ENCODE results near the gene ZNF827. TPM values are rescaled to one million over a fixed set of nuclear protein-coding genes. Genes with fewer than 3 reads are reported as not detected.

Gene ZNF827
- total and polyA plus RNA-seq, 9 of the 15 experiments (the other 6 are each of a cell fraction or from before 2014, with no cell fraction given): 0.07 to 0.40 TPM; not detected in 7

DNA sequence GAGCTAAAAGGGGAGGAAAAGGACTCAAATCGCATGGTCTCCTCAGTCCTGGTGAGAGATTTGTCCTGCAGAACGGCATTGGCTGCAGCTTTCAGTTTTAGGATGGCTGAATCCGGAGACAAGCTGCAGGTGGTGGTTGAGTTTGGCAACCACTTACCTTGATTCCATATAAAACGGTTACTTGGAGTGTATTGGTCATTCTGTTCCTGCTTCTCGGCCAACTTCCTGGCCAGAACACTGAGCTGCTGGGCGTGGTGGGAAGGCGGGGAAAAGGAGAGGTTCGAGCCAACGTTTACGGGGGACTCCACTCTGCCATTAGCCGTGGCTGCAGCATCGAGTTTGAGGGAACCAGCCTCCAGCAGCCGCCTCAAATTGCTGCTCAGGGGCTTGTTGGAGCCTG is 36.1 kb downstream of the ZNF827 start (continued):
- TF ChIP-seq SAP30 (IDR thresholded peaks at IDR 0.05; ENCODE audit: borderline replicate concordance, insufficient read depth, low read depth, low read length, poor library complexity, severe bottlenecking) (no peak), STAT5B (CRISPR knock-in tag; IDR thresholded peaks at IDR 0.05) (no peak), PHF20 (IDR thresholded peaks at IDR 0.05; ENCODE audit: partially characterized antibody) (no peak), SPI1 (IDR thresholded peaks at IDR 0.05; ENCODE audit: borderline replicate concordance, low read depth, low read length) (no peak)
- TF ChIP-seq, protein P1, sequence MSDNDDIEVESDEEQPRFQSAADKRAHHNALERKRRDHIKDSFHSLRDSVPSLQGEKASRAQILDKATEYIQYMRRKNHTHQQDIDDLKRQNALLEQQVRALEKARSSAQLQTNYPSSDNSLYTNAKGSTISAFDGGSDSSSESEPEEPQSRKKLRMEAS (CRISPR knock-in tag; IDR thresholded peaks at IDR 0.05): no peak

DNA sequence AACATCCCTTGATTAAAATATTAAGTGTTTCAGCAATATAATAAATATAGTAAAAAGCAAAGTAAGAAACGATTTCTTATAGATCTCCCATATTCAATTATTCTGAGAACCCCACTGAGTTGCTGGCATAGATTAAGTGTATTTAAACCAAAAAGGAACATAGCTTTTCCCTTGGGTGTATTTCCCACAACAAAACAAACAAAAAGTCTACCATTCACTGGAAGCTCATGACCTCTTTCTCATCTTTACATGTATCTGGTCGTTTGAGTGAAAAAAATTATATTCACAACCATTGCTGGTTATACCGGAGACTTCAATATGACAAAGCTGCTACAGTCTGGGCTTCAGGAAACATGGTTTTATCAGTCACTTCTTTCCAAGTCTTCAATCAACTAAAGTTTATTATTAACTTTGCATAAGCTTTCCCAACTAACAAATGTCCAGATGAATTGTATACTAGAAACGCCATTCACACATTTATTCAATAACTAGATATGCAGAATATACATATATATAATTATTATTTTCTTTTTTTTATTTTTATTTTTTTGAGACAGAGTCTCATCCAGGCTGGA is 38.6 kb downstream of the ZNF827 start:
- no peak for DNase-seq (ENCODE audit: extremely low read depth in 1 of 4, low spot score in 3 of 4)
- Histone ChIP-seq H3K9me3 (replicated peaks; ENCODE audit: control insufficient read depth, insufficient read depth, low read depth, low read length) (no peaks in the 10 kb centered on the region), H3K4me2 (ENCODE audit: insufficient read depth, low read length) (no peak overlapping the region), H3K36me3 (ENCODE audit: control insufficient read depth, insufficient read depth, low read length) (no peaks in the 10 kb centered on the region), H3K27ac (ENCODE audit: extremely low read depth, low read depth, low read length) (no peak overlapping the region), H3K4me3 (no peak overlapping the region), H3K79me2 (ENCODE audit: control insufficient read depth, insufficient read depth, low read length) (no peaks in the 10 kb centered on the region), H3K4me1 (replicated peaks in 1 of 2; ENCODE audit: control insufficient read depth in 2 of 2, insufficient read depth in 2 of 2, low read length in 2 of 2) (no peaks in the 10 kb centered on the region), H3K9me1 (ENCODE audit: control insufficient read depth, insufficient read depth, low read length) (no peaks in the 10 kb centered on the region), H3K27me3 (ENCODE audit: control insufficient read depth in 2 of 2, insufficient read depth in 2 of 2, low read length in 2 of 2) (peaks cover 8 to 14% of the 10 kb centered on the region in 2 experiments; a peak in 4 of 5 replicates), H4K20me1 (replicated peaks; ENCODE audit: control insufficient read depth, insufficient read depth, low read length) (no peaks in the 10 kb centered on the region), H3K9ac (ENCODE audit: insufficient read depth in 1 of 2, low read depth in 2 of 2, low read length in 2 of 2) (no peak overlapping the region), H2AFZ (ENCODE audit: low read depth, low read length) (no peak overlapping the region)
- WGBS (ENCODE audit: insufficient coverage, low coverage, missing lambda C conversion rate): 2% methylated on average over 4 of the region's 4 CpGs
- intact Hi-C loops (cut with micrococcal nuclease) (no loop called here), in situ Hi-C loops (cut with MboI) (no loop called here)
- no peak for ATAC-seq
- POLR2A ChIA-PET: no interaction called here
- no peak for TF ChIP-seq MAFK (IDR thresholded peaks at IDR 0.05; ENCODE audit: low read length)
- no peak for TF ChIP-seq YBX1 (IDR thresholded peaks at IDR 0.05)
- TF ChIP-seq, protein P2, sequence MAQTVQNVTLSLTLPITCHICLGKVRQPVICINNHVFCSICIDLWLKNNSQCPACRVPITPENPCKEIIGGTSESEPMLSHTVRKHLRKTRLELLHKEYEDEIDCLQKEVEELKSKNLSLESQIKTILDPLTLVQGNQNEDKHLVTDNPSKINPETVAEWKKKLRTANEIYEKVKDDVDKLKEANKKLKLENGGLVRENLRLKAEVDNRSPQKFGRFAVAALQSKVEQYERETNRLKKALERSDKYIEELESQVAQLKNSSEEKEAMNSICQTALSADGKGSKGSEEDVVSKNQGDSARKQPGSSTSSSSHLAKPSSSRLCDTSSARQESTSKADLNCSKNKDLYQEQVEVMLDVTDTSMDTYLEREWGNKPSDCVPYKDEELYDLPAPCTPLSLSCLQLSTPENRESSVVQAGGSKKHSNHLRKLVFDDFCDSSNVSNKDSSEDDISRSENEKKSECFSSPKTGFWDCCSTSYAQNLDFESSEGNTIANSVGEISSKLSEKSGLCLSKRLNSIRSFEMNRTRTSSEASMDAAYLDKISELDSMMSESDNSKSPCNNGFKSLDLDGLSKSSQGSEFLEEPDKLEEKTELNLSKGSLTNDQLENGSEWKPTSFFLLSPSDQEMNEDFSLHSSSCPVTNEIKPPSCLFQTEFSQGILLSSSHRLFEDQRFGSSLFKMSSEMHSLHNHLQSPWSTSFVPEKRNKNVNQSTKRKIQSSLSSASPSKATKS (CRISPR knock-in tag; IDR thresholded peaks at IDR 0.05): no peak
- no TSS peak for BruUV-seq (replicated peaks)
- CTCF ChIA-PET (ENCODE audit: low intra/inter-chr PET ratio): no interaction called here
- no peak for FAIRE-seq

Measured in K562 (cell line).